ENCODE data around the gene IL22.

IL22 gene

DNA sequence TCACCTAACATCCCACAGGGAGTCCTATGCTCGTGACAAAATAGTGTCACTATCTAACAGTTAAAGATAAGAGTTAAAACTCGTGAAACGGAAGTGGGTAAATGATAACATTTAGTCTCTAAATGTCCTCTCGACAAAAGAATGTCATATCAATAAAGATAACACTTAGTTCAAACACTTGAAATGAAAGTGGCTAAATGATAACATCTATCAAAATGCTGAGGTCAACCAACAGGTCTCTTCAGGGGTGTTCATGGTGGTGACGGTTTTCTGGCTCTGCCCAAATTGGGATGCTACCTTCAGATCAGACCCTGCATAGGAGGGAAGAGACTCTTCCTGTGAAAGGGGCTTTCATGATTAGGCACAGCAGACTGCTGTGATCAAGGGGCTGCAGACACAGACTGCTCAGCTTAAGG, 49.9 kb downstream of the IL22 start:
- POLR2A ChIA-PET: no interaction called here
- CTCF ChIA-PET: no interaction called here
- TF ChIP-seq, protein P1, sequence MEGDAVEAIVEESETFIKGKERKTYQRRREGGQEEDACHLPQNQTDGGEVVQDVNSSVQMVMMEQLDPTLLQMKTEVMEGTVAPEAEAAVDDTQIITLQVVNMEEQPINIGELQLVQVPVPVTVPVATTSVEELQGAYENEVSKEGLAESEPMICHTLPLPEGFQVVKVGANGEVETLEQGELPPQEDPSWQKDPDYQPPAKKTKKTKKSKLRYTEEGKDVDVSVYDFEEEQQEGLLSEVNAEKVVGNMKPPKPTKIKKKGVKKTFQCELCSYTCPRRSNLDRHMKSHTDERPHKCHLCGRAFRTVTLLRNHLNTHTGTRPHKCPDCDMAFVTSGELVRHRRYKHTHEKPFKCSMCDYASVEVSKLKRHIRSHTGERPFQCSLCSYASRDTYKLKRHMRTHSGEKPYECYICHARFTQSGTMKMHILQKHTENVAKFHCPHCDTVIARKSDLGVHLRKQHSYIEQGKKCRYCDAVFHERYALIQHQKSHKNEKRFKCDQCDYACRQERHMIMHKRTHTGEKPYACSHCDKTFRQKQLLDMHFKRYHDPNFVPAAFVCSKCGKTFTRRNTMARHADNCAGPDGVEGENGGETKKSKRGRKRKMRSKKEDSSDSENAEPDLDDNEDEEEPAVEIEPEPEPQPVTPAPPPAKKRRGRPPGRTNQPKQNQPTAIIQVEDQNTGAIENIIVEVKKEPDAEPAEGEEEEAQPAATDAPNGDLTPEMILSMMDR (IDR thresholded peaks at IDR 0.05; ENCODE audit: control extremely low read depth, extremely low read depth, low read depth, missing control alignments): no peak
- no peak for DNase-seq (ENCODE audit: extremely low spot score)

DNA sequence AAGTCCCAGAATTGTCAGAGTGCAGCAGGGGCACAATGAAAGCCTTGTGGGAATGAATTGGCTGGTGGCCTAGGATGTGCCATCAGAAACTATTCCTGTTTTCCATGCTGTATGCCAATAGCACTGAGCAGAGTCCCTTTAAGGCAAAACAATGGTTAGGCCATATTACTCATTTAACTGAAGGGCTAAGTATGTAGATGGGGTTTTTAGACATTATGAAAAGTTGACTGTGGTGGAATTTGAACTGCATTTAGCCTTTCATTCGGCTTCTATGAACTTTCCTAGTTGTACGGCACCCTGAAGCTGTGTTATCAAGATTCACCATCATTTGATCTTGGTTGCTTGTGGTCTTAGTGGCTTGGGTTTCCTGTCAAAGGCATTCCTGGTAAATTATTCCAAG, 52.5 kb downstream of the IL22 start:
- TF ChIP-seq, protein P1 (IDR thresholded peaks at IDR 0.05; ENCODE audit: control extremely low read depth, extremely low read depth, low read depth, missing control alignments): no peak
- no peak for DNase-seq (ENCODE audit: extremely low spot score)
- ChIA-PET CTCF (no interaction called here), POLR2A (no interaction called here)

DNA sequence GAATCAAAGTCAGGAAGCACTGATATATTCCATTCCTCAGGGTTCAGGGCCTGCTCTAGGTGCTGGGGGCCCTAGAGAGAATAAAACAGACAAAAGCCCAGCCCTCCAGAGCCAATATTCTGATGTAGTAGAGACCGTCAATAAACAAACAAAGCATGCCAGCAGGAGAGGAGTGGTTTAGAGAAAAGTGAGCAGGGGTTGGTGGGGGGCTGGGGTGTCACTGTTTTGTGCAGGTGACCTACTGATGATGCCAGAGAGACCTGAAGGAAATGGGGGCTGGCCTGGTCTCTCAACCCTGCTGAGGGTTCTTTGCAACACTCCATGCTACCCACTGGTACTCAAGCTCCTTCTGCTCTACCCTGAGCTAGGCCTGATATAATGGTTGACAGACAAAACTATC, 54.3 kb downstream of the IL22 start:
- TF ChIP-seq, protein P1 (IDR thresholded peaks at IDR 0.05; ENCODE audit: control extremely low read depth, extremely low read depth, low read depth, missing control alignments): no peak
- ChIA-PET POLR2A (no interaction called here), CTCF (no interaction called here)
- no peak for DNase-seq (ENCODE audit: extremely low spot score)

DNA sequence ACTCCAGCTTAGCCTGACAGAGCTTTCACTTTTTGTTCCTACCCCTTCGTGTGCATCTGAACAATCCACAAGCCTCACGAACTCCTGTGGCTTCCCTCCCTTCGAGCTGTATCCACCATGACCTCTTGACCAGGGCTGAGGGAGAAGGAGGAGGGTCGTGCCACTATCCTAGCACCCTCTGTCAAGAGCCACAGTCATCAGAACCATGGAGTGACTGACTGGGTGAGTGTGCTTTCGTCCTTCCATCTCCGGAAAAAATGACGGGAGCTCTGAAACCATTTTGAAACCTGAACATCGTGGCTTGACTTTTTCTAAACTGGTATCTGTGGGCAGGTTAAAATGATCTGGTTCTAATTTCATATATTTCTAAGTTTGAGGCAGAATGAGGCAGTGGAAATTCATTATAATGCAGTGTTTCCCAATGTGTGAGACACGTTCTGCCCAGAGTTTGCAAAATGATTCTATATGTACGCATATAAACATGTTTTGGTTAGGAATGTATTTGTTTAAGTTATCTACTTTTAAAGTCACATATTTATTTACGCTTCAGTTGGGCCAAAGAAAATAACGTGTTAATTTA, 54.8 kb downstream of the IL22 start:
- no peak for DNase-seq (ENCODE audit: extremely low spot score)
- ChIA-PET POLR2A (no interaction called here), CTCF (no interaction called here)

More for the DNA sequence above, 54.8 kb downstream of the IL22 start:
- TF ChIP-seq, protein P1 (IDR thresholded peaks at IDR 0.05; ENCODE audit: control extremely low read depth, extremely low read depth, low read depth, missing control alignments): no peak
